HCT116 (cell line): Measurements from ENCODE around the gene CHRNA4. TPM values are rescaled to one million over a fixed set of nuclear protein-coding genes. Genes with fewer than 3 reads are reported as not detected.

Experiments
- ATAC-seq: fragments of 200-7000 bp; cut with Tn5 transposase; 2 replicates; pipeline ENCODE4 v1.9.1; 2020; ENCODE audit warnings: mild to moderate bottlenecking, moderate library complexity
- BruUV-seq: library from RNA; stranded (reverse); fragments of 400-500 nt; replicated peaks from 2 replicates; lab custom pipeline; 2021; lab: Mats Ljungman, UMichigan
- CTCF ChIA-PET: fragments of 300-600 bp; sonication (Branson Sonifier 250); formaldehyde crosslinking; loops from one replicate; lab custom pipeline; 2021; ENCODE audit warnings: antibody characterized with exemption; lab: Charles Lee
- POLR2A ChIA-PET: fragments of 300-600, 350-600 bp; sonication (Branson Sonifier 250); formaldehyde crosslinking; loops from one replicate; lab custom pipeline; 2021; ENCODE audit warnings: antibody characterized with exemption; lab: Charles Lee
- RAD21 ChIA-PET, 2 experiments: fragments of 300-600 bp; sonication (Branson Sonifier 250); formaldehyde crosslinking; loops; one replicate each; lab custom pipeline; 2023; ENCODE audit warnings: low total read pairs in 2 of 2; ENCODE audit not compliant: uncharacterized antibody in 2 of 2, unreplicated experiment in 2 of 2, low non-redundant PET in 1 of 2; lab: Charles Lee
- DNase-seq: peaks from one replicate; pipeline ENCODE4 v3.0.0-alpha.2; 2010; ENCODE audit warnings: low read depth, low spot score
- H2AFZ ChIP-seq: fragments of 200-600 bp; shearing (Covaris generic), sonication (generic); 2 replicates; pipeline ENCODE4 v1.6.1; 2017; ENCODE audit warnings: low read depth, mixed run types, mixed read lengths, antibody characterized with exemption, low read length; ENCODE audit not compliant: poor library complexity, severe bottlenecking
- H3K27ac ChIP-seq: 2 replicates; pipeline ENCODE4 v1.5.1; 2012; ENCODE audit warnings: low read depth, low read length
- H3K27me3 ChIP-seq: fragments of 200-600 bp; sonication (generic); 2 replicates; pipeline ENCODE4 v1.6.1; 2016; ENCODE audit warnings: mixed run types, low read length, mixed read lengths; ENCODE audit not compliant: insufficient read depth
- H3K36me3 ChIP-seq, 2 experiments: fragments of 200-500 bp in 1 of 2; fragments of 200-600 bp in 1 of 2; sonication (Bioruptor generic) in 1 of 2; sonication (generic) in 1 of 2; 2 replicates each; pipeline versions ENCODE4 v1.5.1 to v1.6.1; 2014 to 2016; ENCODE audit warnings: low read length in 2 of 2, inconsistent platforms in 1 of 2, mixed read lengths in 1 of 2, mixed run types in 1 of 2; ENCODE audit not compliant: insufficient read depth in 2 of 2, control insufficient read depth in 1 of 2
- H3K4me1 ChIP-seq, 2 experiments: fragments of 200-600 bp in 1 of 2; sonication (generic) in 1 of 2; 2 replicates each; pipeline versions ENCODE4 v1.5.1 to v1.6.1; 2012 to 2017; ENCODE audit warnings: low read length in 2 of 2, inconsistent platforms in 1 of 2, mild to moderate bottlenecking in 1 of 2, mixed read lengths in 1 of 2, mixed run types in 1 of 2, moderate library complexity in 1 of 2; ENCODE audit not compliant: insufficient read depth in 2 of 2, control insufficient read depth in 1 of 2
- H3K4me2 ChIP-seq: fragments of 200-600 bp; sonication (generic); 2 replicates; pipeline ENCODE4 v1.6.1; 2017; ENCODE audit warnings: mixed run types, low read length, mixed read lengths
- H3K4me3 ChIP-seq, 2 experiments: fragments of 200-600 bp in 1 of 2; sonication (generic) in 1 of 2; replicated peaks in 1 of 2; 2 replicates each; pipeline ENCODE4 v1.5.1; 2011 to 2016; ENCODE audit warnings: low read length in 2 of 2, control low read depth in 1 of 2, low read depth in 1 of 2, mild to moderate bottlenecking in 1 of 2, mixed read lengths in 1 of 2, mixed run types in 1 of 2
- H3K79me2 ChIP-seq: fragments of 200-600 bp; sonication (generic); 2 replicates; pipeline ENCODE4 v1.6.1; 2017; ENCODE audit warnings: mild to moderate bottlenecking, mixed run types, low read length, moderate library complexity, mixed read lengths; ENCODE audit not compliant: insufficient read depth
- H3K9ac ChIP-seq: fragments of 200-600 bp; sonication (generic); 2 replicates; pipeline ENCODE4 v1.6.1; 2016; ENCODE audit warnings: low read length, mixed read lengths
- H3K9me2 ChIP-seq: fragments of 200-600 bp; sonication (generic), shearing (Covaris generic); 2 replicates; pipeline ENCODE4 v1.6.1; 2017; ENCODE audit warnings: mixed run types, mild to moderate bottlenecking, moderate library complexity; ENCODE audit not compliant: insufficient read depth
- H3K9me3 ChIP-seq, 2 experiments: fragments of 200-500 bp in 1 of 2; fragments of 200-600 bp in 1 of 2; sonication (Bioruptor generic) in 1 of 2; sonication (generic) in 1 of 2; 2 replicates each; pipeline ENCODE4 v1.6.1; 2014 to 2017; ENCODE audit warnings: low read length in 2 of 2, mixed read lengths in 2 of 2, inconsistent platforms in 1 of 2, low read depth in 1 of 2, mild to moderate bottlenecking in 1 of 2, mixed run types in 1 of 2, moderate library complexity in 1 of 2; ENCODE audit not compliant: control insufficient read depth in 1 of 2, insufficient read depth in 1 of 2
- H4K20me1 ChIP-seq: fragments of 200-600 bp; sonication (generic), shearing (Covaris generic); 2 replicates; pipeline ENCODE4 v1.6.1; 2017; ENCODE audit warnings: mixed run types, mild to moderate bottlenecking, moderate library complexity; ENCODE audit not compliant: insufficient read depth
- POLR2A ChIP-seq: IDR thresholded peaks from 2 replicates; pipeline ENCODE4 v1.7.0; 2011; ENCODE audit warnings: borderline replicate concordance; ENCODE audit not compliant: insufficient read depth, insufficient read length; ENCODE audit errors: extremely low read depth
- POLR2AphosphoS5 ChIP-seq: IDR thresholded peaks from 2 replicates; pipeline ENCODE4 v1.6.1; 2011; ENCODE audit warnings: mild to moderate bottlenecking, low read depth, low read length, moderate library complexity
- intact Hi-C: fragments of 100-400 bp; cut with micrococcal nuclease; formaldehyde crosslinking; loops from 2 replicates; pipeline ENCODE4 v1.10.0; 2022
- total RNA-seq: library from RNA; stranded (reverse); gene quantifications from one replicate; pipeline ENCODE4 v1.2.1, GENCODE V29; 2021; ENCODE audit not compliant: unreplicated experiment
- TF ChIP-seq, protein P1 (sequence below): IDR thresholded peaks from 2 replicates; pipeline ENCODE4 v1.6.1; 2012
- TF ChIP-seq, protein P2 (sequence below): IDR thresholded peaks from 2 replicates; pipeline ENCODE4 v1.6.1; 2012
- TF ChIP-seq, protein P3 (sequence below), 3 experiments: fragments of 200-600 bp in 1 of 3; sonication (generic) in 1 of 3; IDR thresholded peaks in 2 of 3; conservative IDR thresholded peaks in 1 of 3; 2 replicates each; pipeline ENCODE4 v1.5.1; 2012 to 2017; ENCODE audit warnings: low read depth in 2 of 3, low read length in 2 of 3, antibody characterized with exemption in 1 of 3, borderline replicate concordance in 1 of 3, control low read depth in 1 of 3, mild to moderate bottlenecking in 1 of 3, mixed read lengths in 1 of 3, mixed run types in 1 of 3, moderate library complexity in 1 of 3; ENCODE audit not compliant: insufficient read depth in 1 of 3

Gene CHRNA4
- total RNA-seq, 1 experiment from 2014 or later, result not detected

DNA sequence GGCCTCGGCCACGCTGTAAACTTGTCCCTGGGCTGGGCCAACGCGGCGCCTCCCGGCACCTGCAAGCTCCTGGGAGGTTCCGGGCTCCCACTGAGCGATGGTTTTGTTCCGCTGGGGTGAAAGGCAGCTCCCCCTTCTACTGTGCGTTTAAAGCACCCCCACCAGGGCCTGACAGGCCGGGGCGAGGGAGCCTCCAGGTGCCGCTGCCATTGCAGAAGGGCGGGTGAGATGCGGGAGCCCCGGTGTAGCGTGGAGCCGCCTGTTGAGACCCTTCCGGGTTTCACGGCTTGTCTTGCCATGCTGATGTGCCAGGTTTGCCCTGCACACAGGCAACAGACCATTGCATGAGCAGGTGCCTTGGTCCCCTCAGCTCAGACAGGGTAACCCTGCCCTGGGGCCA lies 65.3 kb downstream of the CHRNA4 start:
- BruUV-seq, result no TSS peak
- TF ChIP-seq POLR2AphosphoS5, result no peak
- TF ChIP-seq POLR2A, result no peak
- TF ChIP-seq, protein P1, sequence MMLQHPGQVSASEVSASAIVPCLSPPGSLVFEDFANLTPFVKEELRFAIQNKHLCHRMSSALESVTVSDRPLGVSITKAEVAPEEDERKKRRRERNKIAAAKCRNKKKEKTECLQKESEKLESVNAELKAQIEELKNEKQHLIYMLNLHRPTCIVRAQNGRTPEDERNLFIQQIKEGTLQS, result no peak
- Histone ChIP-seq H3K9me2 (no peaks in the 10 kb centered on the region), H3K9me3 (no peaks in the 10 kb centered on the region), H3K27ac (no peak overlapping the region), H4K20me1 (no peaks in the 10 kb centered on the region), H3K4me3 (no peak overlapping the region), H3K27me3 (peaks cover 3% of the 10 kb centered on the region; the same call in 1 of the 2 replicates), H3K9ac (no peak overlapping the region), H3K36me3 (no peaks in the 10 kb centered on the region), H3K79me2 (no peaks in the 10 kb centered on the region), H2AFZ (no peak overlapping the region), H3K4me2 (no peak overlapping the region), H3K4me1 (peaks cover 3 to 13% of the 10 kb centered on the region in 2 experiments; a peak in 3 of 4 replicates)
- RAD21 ChIA-PET, result no interaction called here
- CTCF ChIA-PET, result no interaction called here
- ATAC-seq, result no peak
- intact Hi-C loops, result no loop called here
- POLR2A ChIA-PET, result no interaction called here
- no peak for DNase-seq

DNA sequence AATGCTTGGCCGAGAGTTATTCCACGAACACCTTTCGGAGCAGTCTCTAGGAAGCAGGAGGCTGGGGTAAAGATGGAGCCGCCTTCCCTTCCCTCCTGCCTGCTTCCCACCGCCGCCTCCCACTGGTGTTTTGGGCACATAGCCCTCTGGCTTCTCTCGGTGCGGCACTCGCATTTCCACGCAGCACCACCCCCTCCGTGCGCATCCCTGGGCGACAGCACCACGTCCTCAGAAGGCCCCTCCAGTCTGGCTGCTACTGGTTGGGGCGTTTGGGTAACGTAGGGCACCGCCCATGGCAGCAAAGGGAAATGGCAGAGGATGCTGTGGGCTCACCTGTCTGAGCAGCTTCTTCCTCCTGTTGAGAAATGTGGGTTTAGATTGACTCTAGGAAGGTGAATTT lies 65.7 kb downstream of the CHRNA4 start:
- CTCF ChIA-PET, result interaction anchor here (1.4 kb wide), 2 partner anchors 72 to 86 kb away, joined by 4 read pairs; no protein-coding TSS in a partner anchor

More for the DNA sequence above, 65.7 kb downstream of the CHRNA4 start:
- peak; percentile 37 for ATAC-seq
- TF ChIP-seq, protein P2, sequence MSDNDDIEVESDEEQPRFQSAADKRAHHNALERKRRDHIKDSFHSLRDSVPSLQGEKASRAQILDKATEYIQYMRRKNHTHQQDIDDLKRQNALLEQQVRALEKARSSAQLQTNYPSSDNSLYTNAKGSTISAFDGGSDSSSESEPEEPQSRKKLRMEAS, result no peak
- TF ChIP-seq, protein P3, sequence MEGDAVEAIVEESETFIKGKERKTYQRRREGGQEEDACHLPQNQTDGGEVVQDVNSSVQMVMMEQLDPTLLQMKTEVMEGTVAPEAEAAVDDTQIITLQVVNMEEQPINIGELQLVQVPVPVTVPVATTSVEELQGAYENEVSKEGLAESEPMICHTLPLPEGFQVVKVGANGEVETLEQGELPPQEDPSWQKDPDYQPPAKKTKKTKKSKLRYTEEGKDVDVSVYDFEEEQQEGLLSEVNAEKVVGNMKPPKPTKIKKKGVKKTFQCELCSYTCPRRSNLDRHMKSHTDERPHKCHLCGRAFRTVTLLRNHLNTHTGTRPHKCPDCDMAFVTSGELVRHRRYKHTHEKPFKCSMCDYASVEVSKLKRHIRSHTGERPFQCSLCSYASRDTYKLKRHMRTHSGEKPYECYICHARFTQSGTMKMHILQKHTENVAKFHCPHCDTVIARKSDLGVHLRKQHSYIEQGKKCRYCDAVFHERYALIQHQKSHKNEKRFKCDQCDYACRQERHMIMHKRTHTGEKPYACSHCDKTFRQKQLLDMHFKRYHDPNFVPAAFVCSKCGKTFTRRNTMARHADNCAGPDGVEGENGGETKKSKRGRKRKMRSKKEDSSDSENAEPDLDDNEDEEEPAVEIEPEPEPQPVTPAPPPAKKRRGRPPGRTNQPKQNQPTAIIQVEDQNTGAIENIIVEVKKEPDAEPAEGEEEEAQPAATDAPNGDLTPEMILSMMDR (IDR thresholded peaks at IDR 0.05 in 2 of 3, conservative IDR thresholded peaks at IDR 0.05 in 1 of 3; ENCODE audit: borderline replicate concordance in 1 of 3, insufficient read depth in 1 of 3, low read depth in 2 of 3, low read length in 2 of 3), result peak; percentile 9 to 45 (median 28); a peak in 3 of 6 replicates
- no peak overlapping the region for H3K4me3 ChIP-seq
- H3K27ac ChIP-seq, result no peak overlapping the region
- ChIA-PET POLR2A (no interaction called here), RAD21 (no interaction called here)
- no peaks in the 10 kb centered on the region for H3K9me2 ChIP-seq
- no peak overlapping the region for H2AFZ ChIP-seq
- peaks cover 4 to 17% of the 10 kb centered on the region in 2 experiments; a peak in 3 of 4 replicates for H3K4me1 ChIP-seq
- no peaks in the 10 kb centered on the region for H3K36me3 ChIP-seq
- DNase-seq, result no peak
- H4K20me1 ChIP-seq, result no peaks in the 10 kb centered on the region
- no peaks in the 10 kb centered on the region for H3K79me2 ChIP-seq
- H3K4me2 ChIP-seq, result no peak overlapping the region
- intact Hi-C loops, result no loop called here
- no peak overlapping the region for H3K9ac ChIP-seq
- H3K9me3 ChIP-seq, result no peaks in the 10 kb centered on the region
- no TSS peak for BruUV-seq
- H3K27me3 ChIP-seq, result peaks cover 3% of the 10 kb centered on the region; the same call in 1 of the 2 replicates
